ENCODE measurements around the gene ANKS1B.
"Not testable (repeated sequence)": the region's sequence is repeated elsewhere in the genome, so short reads cannot be mapped to it uniquely, and the experiment has no call there.

The ANKS1B gene

GRCh38 chr12:99984271-99985128 is at the start of gene ANKS1B:
TSS of gene ANKS1B (minus strand) at chr12:99984936. CDS start at chr12:99984237, 699 bp downstream.
- DNase-seq, result peak; percentile 52

- DNase-seq, result no peak
These were observed 47.1 kb upstream of the ANKS1B start for GRCh38 chr12:100031836-100032235.

DNA sequence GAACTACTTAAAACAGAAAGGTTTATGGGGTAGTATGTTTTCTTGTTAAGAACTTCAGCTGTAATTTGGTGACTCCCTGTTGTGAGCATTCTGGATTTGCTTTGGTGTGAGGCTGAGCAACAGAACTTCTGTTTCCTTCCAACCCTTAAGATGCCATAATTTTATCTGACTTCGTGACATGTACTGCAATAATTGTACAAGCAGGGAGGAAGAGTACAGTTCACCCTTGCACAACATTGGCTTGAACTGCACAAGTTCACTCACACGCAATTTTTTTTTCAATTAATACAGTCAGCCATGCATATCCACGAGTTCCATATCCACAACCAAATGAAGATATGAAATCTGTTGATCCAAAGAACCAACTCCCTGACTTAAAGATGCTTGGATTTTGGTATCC is 42.9 kb upstream of the ANKS1B start:
- DNase-seq, result no peak

DNA sequence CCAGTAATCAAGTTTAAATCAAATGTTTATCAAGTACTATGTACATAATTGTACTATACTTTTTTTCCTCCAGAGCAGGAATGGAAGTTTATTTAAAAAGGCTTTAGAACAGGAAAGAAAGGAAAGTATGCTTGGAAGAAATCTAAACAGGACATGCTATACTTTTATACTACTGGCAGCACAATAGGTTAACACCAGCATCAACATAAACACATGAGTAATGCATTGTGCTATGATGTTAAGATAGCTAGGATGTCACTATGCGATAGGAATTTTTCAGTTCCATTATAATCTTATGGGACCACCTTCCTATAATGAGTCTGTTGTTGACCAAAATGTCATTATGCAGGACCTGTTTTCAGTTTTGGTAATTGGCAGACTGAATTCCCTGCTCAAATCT is 41.5 kb upstream of the ANKS1B start:
- no peak for DNase-seq

GRCh38 chr12:100024974-100025555 is 40.3 kb upstream of the ANKS1B start:
- no peak for DNase-seq

GRCh38 chr12:100020370-100020769 is 35.6 kb upstream of the ANKS1B start:
- DNase-seq, result no peak

- no peak for DNase-seq
These were observed 32.3 kb upstream of the ANKS1B start for GRCh38 chr12:100017056-100017455.

DNA sequence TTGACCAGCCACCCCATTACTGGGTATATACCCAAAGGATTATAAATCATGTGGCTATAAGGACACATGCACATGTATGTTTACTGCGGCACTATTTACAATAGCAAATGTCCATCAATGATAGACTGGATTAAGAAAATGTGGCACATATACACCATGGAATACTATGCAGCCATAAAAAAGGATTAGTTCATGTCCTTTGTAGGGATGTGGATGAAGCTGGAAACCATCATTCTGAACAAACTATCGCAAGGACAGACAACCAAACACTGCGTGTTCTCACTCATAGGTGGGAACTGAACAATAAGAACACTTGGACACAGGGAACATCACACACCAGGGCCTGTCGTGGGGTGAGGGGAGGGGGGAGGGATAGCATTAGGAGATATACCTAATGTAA is 31.6 kb upstream of the ANKS1B start:
- DNase-seq, result not testable (repeated sequence)

GRCh38 chr12:100005846-100006245 is 21.1 kb upstream of the ANKS1B start:
- peak; percentile 89 for DNase-seq

DNA sequence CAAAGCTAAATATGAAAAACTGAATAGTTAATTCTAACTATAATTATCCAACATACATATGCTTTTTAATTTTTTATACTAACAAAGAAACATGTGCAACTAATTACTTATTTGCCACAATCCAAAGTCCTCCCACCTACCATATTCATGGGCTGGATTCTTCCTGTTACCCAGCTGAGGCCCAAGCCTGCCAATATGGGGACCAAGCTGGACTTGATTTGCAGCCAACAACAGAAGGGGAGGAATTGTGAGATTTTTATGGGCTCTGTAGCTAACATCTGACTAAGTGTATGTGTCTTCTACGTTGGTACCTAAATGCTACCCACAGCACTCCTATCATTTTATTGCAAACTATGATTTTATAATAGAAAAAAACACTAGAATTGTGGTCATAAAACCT is 13.1 kb upstream of the ANKS1B start:
- no peak for DNase-seq

DNA sequence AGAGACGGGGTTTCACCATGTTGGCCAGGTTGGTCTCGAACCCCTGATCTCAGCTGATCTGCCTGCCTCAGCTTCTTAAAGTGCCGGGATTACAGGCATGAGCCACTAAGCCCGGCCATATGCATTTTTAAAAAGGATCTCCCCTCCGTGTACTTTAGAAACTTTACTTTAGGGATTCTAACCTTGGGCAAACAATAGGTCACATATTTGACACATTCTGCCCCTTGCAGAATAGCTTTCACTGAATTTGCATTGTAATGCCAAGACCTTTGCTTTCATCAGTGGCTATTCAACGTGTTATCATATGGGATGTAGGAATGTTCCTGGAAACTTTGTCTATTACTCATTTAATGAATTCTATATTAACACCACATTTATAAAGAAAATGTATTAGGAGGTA is 11.4 kb upstream of the ANKS1B start:
- no peak for DNase-seq

GRCh38 chr12:99985631-99986030 is 895 bp upstream of the ANKS1B start:
- no peak for DNase-seq

GRCh38 chr12:99985129-99985570 is 414 bp upstream of the ANKS1B start:
- DNase-seq, result peak; percentile 50

DNA sequence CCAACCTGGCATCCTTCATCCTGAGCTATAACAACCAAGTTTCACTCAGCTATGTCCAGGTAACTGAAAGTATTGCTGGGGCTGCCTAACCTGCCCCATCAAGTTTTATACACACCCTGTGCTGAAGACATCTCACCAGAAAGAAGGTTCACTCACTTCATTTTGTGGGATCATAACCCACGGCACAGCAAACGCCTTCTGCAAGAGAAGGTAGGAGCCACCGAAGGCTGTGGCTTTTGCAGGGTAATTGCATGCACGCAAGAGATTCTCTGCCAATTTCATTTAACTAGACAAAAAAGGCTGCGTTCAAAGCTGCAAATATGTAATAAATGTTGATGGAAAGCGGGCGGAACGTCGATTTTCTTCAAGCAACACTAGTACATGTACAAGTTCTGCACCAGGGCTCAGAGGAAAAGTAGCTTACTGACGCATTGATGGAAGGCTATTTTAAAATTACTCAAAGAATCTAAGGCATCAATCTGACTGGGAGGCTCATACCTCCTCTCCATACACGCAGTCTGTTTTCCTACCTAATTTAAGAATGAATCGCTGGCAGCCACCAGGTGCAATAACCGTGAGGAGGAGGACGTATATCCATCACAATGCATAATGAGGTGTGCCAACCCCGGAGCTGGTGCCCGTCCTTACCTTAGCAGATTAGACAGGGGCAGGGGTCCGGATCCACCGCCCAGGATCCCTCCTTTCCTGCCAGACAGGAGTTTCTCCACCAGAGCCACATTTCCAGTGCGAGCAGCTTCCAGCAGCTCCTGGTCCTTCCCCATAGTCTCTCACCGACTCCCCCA is 1.1 kb downstream of the ANKS1B start:
- peak; percentile 11 for DNase-seq

DNA sequence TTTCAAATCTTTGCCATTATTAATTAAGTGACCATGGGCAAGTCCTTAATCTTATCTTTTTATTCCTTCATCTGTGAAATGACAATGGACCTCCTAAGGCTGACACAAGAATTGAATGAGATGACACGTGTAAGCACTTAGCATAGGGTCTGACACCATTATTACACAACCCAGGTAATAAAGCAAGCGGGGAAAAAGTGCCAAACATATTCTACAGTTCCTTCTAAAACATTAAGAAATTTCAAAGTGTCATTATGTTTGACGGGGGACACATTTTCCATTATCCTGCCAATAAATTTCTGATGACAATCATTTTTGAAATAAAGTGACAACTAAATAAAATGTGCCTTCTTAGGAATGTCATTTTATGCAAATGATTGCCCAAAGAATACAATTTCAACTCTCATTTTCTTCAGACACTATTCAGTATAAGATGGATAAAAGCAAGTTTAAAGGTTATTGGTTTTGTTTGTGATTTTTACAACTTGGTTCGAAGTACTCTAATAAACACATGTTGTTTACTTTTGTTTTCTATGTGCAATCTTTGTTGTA is 3.0 kb downstream of the ANKS1B start:
- DNase-seq, result no peak

DNA sequence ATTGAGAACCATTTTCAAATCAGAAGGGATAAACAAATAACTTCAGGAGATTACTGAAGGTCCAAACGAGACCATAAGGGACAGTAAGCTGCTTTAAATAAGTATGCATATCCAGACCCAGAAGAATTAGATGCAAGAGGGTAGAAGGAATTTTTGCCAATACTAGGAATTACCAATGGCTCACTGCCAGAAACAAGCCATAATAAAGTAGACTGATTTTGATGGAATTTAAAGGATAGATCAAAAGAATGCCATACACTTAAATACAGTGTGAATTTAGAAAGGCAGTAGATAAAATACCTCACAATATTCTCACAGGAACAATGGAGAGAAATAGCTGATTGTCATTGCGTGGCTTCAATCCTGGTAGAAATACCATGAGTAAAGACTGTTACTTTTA is 5.3 kb downstream of the ANKS1B start:
- DNase-seq, result no peak

GRCh38 chr12:99978152-99978551 is 6.6 kb downstream of the ANKS1B start:
- DNase-seq, result no peak

GRCh38 chr12:99977550-99977949 is 7.2 kb downstream of the ANKS1B start:
- no peak for DNase-seq

- no peak for DNase-seq
These were observed 8.0 kb downstream of the ANKS1B start for GRCh38 chr12:99976762-99977161.

DNA sequence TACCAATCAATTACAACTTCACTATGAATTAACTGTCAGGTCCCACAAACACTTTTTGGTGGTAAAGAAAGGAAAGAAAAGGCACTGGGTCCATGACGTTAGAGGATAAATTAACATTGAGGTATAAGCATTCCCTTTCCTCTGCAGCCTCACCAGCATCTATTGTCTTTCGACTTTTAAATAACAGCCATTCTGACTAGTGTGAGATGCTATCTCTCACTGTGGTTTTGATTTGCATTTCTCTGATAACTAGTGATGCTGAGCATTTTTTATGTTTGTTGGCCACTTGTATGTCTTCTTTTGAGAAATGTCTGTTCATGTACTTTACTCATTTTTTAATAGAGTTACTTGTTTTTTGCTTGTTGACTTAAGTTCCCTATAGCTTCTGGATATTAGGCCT is 9.4 kb downstream of the ANKS1B start:
- no peak for DNase-seq

DNA sequence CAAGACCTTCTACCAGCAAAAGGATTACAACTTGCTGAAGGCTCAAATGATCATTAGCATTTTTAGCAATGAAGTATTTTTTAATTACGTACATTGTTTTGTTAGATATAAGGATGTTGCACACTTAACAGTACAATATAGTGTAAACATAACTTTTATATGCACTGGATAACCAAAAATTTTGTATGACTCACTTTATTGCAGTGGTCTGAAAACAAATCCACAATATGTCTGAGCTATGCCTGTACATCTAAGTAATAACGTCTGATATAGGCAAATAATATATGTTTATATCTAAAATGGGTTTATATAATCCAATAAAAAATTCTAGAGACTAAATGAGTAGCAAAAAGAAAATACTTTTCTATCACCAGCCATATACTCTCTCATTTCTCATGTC is 10.6 kb downstream of the ANKS1B start:
- no peak for DNase-seq

- no peak for DNase-seq
These were observed 18.3 kb downstream of the ANKS1B start for GRCh38 chr12:99966429-99966828.

- peak; percentile 4 for DNase-seq
These were observed 24.4 kb downstream of the ANKS1B start for GRCh38 chr12:99960311-99960710.
